ENCODE measurements around the gene GNLY.

The GNLY gene

GRCh38 chr2:85681776-85682175, 12.4 kb upstream of the GNLY start:
- no peak for DNase-seq (ENCODE audit: low read depth in 2 of 2)

GRCh38 chr2:85682378-85682777, 11.8 kb upstream of the GNLY start:
- no peak for DNase-seq (ENCODE audit: low read depth in 2 of 2)

- DNase-seq (ENCODE audit: low read depth in 2 of 2) = no peak
Measured at GRCh38 chr2:85684380-85684779, 9.8 kb upstream of the GNLY start.

GRCh38 chr2:85684806-85685205, 9.4 kb upstream of the GNLY start:
- no peak for DNase-seq (ENCODE audit: low read depth in 2 of 2)

GRCh38 chr2:85690932-85691331, 3.2 kb upstream of the GNLY start:
- DNase-seq (ENCODE audit: low read depth in 2 of 2) = no peak

GRCh38 chr2:85692039-85692645, 2.0 kb upstream of the GNLY start:
- no peak for DNase-seq (ENCODE audit: low read depth in 2 of 2)

GRCh38 chr2:85695121-85695520, 963 bp downstream of the GNLY start:
- no peak for DNase-seq (ENCODE audit: low read depth in 2 of 2)

GRCh38 chr2:85695691-85696668, 1.8 kb downstream of the GNLY start:
- DNase-seq (ENCODE audit: low read depth in 2 of 2) = no peak

- no peak for DNase-seq (ENCODE audit: low read depth in 2 of 2)
Measured at GRCh38 chr2:85697096-85697495, 2.9 kb downstream of the GNLY start.

GRCh38 chr2:85697716-85698115, 3.6 kb downstream of the GNLY start:
- DNase-seq (ENCODE audit: low read depth in 2 of 2) = no peak

GRCh38 chr2:85698184-85698879, 4.2 kb downstream of the GNLY start:
- DNase-seq (ENCODE audit: low read depth in 2 of 2) = no peak

GRCh38 chr2:85698880-85699254, 4.7 kb downstream of the GNLY start:
- DNase-seq (ENCODE audit: low read depth in 2 of 2) = no peak

- no peak for DNase-seq (ENCODE audit: low read depth in 2 of 2)
Measured at GRCh38 chr2:85699325-85699724, 5.2 kb downstream of the GNLY start.

- peak; percentile 54 to 56 for DNase-seq (ENCODE audit: low read depth in 2 of 2)
Measured at GRCh38 chr2:85702172-85702571, 8.0 kb downstream of the GNLY start.

GRCh38 chr2:85702800-85703199, 8.6 kb downstream of the GNLY start:
- no peak for DNase-seq (ENCODE audit: low read depth in 2 of 2)

- no peak for DNase-seq (ENCODE audit: low read depth in 2 of 2)
Measured at GRCh38 chr2:85703329-85703728, 9.2 kb downstream of the GNLY start.

- no peak for DNase-seq (ENCODE audit: low read depth in 2 of 2)
Measured at GRCh38 chr2:85704038-85704437, 9.9 kb downstream of the GNLY start.

GRCh38 chr2:85704800-85705679, 10.9 kb downstream of the GNLY start:
- DNase-seq (ENCODE audit: low read depth in 2 of 2) = no peak

- DNase-seq (ENCODE audit: low read depth in 2 of 2) = peak; percentile 32 to 40
Measured at GRCh38 chr2:85705680-85706039, 11.5 kb downstream of the GNLY start.

GRCh38 chr2:85706063-85706462, 11.9 kb downstream of the GNLY start:
- no peak for DNase-seq (ENCODE audit: low read depth in 2 of 2)

- DNase-seq (ENCODE audit: low read depth in 2 of 2) = no peak
Measured at GRCh38 chr2:85706599-85707296, 12.6 kb downstream of the GNLY start.

All from fibroblast of skin of left biceps (primary cell).